Stimulated activated CD8-positive, alpha-beta memory T cell treated with anti-CD3 and anti-CD28 coated beads, Interleukin-15, amount 100 ng/mL, for 1 hour (primary cell): Measurements from ENCODE around the gene SSBP1.

Source experiments
- DNase-seq: peaks from one replicate; pipeline ENCODE4 v3.0.0-alpha.2; 2020; ENCODE audit warnings: low read depth

Gene SSBP1

DNA sequence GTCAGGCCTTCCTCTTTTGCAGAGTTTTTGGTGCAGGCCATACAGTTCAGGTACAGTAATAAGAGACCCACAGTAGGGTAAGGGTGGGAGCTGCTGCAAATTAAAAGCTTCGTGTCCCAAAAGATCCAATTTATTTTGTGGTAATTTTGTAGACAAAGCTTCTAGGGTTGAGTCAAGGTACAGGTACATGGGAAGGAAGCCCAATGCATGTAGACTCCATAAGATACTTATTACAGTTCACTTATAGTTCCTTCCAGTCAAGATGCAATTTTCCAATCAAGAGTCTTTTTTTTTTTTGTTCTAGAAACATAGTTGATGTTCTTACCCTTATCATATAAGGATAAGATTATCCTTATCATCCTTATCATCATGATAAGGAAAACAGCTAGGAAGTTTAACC is 38.2 kb downstream of the SSBP1 start, which contains the start of gene TAS2R4:
TSS of gene TAS2R4 (plus strand) at position 301 of the 400 bp plus-strand sequence. CDS start 1,815 bp downstream, outside the sequence.
- DNase-seq, result no peak

DNA sequence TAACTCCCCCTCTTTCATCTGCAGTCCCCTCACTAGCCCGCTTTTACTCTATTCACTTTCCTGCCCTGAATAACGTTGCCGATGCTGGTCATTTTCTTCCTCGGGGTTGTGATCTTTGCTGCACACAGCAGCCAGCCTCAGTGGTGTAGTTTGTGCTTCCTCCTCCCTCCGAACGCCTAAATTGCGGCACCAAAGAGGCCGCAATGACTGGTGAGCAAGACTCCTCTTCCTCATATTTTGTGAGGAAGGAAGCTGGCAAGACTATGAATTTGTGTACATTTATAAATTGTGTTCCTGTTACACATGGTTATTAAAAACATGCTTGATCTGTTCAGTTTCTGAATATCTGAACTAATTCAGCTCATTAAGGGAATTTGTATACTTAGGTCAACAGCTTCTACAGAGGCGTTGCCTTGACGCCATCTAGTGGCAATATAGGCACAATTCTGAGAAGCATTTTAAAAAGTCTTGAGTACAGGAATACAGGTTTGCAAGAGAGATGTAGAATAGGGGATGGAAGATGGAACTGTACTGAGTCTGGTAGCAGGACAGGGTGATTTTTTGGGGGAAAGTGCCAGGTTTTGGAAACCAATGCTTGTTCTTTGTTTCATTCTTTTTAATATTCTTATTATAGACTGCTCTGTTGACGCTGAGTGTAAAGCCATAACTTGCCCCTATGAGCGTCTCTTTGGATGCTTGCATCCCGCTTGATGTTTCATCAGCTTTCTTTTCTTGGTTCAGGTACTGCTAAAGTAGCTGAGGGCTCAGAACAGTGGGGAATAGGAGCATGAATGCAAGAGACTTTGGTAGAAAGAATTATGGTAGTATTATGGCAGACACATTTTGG is 47.8 kb downstream of the SSBP1 start:
- no peak for DNase-seq

DNA sequence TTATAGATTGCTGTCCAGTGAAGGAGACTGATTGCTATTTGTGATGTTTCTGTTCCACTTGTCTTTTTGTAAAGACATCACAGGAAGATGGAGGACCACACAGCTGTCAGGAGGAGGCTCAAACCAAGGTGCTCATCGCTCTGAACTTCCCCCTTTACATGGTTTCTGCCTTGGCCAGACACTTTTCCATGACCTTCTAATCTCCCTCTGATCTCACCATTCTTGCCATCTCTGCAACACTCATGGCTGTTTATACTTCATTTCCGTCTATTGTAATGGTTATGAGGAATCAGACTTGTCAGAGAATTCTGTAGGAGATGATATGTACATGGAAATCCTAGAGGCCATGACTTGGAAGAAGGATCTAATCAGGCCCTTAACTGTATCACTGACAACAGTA is 50.1 kb downstream of the SSBP1 start:
- no peak for DNase-seq

DNA sequence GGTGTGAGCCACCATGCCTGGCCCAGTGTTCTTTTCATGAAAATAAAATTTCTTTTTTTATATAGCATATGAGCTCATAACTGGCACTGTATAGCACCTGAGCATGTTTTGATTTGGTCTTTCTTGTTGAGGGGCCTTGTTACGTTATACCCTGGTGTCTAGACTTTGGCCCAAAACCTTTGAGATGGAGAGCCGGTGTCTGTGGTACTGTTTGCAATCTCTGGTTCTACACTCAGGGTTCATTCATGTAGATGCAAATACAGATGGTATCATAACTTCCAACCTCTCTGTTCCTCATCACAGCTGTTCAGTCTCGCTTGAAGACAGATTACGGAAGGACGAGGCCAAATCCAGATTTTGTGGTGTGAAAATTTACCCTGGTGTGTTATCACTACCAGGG is 51.8 kb downstream of the SSBP1 start, which contains the start of gene TAS2R5:
TSS of gene TAS2R5 (plus strand) at position 301 of the 400 bp plus-strand sequence. CDS start 145 bp downstream, outside the sequence.
- no peak for DNase-seq

DNA sequence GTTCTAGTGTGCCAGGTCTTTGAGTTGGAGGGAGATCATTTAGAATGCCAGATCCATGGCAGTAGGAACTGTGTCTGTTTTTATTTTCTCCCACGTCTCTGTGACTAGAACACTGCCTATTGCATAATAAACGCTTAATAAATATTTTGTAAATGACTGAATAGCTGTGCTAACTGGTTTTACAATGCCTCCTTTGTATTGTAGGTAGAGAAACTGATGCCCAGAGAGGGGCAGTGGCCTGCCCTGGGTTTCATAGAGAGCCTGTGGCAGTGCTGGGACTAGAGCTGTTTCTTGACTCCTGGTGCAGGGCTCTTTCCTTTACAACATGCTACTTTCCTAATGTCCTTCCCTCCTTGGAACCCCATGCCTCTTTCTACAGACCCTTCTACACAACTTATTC is 54.4 kb downstream of the SSBP1 start:
- no peak for DNase-seq
